Measurements from ENCODE around the gene GRM7. TPM values are rescaled to one million over a fixed set of nuclear protein-coding genes. Genes with fewer than 3 reads are reported as not detected.

The GRM7 gene
- total RNA-seq, 1 experiment from 2014 or later, result 0.28 TPM

DNA sequence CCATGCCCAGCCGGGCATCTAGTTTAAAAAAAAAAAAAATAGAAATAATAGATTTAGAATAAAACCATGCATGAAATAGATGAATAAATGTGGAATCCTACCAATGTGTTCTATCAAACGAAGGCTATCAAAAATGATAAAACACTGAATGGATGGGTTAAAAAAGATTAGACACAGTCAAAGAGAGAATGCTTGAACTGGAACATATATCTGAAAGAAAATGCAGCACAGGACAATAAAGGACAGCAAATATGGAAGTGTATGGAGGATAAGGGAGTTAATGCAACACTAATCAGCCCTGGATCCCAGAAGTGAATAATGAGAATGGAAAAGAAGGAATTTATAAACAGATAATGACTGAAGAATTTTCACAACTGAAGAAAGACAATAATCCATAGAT, 571.7 kb downstream of the GRM7 start:
- H3K4ac ChIP-seq (ENCODE audit: low read depth, low read length), result no peak overlapping the region
- no peak overlapping the region for H3K27ac Mint-ChIP-seq
- no peak overlapping the region for H2AFZ ChIP-seq (ENCODE audit: low read length)
- TF ChIP-seq, protein P1, sequence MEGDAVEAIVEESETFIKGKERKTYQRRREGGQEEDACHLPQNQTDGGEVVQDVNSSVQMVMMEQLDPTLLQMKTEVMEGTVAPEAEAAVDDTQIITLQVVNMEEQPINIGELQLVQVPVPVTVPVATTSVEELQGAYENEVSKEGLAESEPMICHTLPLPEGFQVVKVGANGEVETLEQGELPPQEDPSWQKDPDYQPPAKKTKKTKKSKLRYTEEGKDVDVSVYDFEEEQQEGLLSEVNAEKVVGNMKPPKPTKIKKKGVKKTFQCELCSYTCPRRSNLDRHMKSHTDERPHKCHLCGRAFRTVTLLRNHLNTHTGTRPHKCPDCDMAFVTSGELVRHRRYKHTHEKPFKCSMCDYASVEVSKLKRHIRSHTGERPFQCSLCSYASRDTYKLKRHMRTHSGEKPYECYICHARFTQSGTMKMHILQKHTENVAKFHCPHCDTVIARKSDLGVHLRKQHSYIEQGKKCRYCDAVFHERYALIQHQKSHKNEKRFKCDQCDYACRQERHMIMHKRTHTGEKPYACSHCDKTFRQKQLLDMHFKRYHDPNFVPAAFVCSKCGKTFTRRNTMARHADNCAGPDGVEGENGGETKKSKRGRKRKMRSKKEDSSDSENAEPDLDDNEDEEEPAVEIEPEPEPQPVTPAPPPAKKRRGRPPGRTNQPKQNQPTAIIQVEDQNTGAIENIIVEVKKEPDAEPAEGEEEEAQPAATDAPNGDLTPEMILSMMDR (conservative IDR thresholded peaks at IDR 0.05), result no peak
- H3K14ac ChIP-seq (ENCODE audit: insufficient read depth, low read length), result no peak overlapping the region
- H3K9ac ChIP-seq (ENCODE audit: extremely low read depth, insufficient read length, low read length), result no peak overlapping the region
- no peak overlapping the region for H3K27ac ChIP-seq (ENCODE audit: insufficient read length, low read depth, low read length)
- peaks cover 4 to 14% (median 9%) of the 10 kb centered on the region in 3 experiments for H3K36me3 Mint-ChIP-seq (ENCODE audit: insufficient read depth in 1 of 3, low read depth in 3 of 3)
- no peak overlapping the region for H2BK15ac ChIP-seq (ENCODE audit: low read depth, low read length)
- no peak overlapping the region for H4K5ac ChIP-seq (ENCODE audit: insufficient read length, low read depth, low read length)
- no peaks in the 10 kb centered on the region for H3K23me2 ChIP-seq (ENCODE audit: insufficient read length, low read depth, low read length, poor library complexity, severe bottlenecking)
- no peak overlapping the region for H3K4me2 ChIP-seq (ENCODE audit: insufficient read depth, insufficient read length, low read length)
- H3K4me1 ChIP-seq (ENCODE audit: insufficient read depth, low read length), result no peaks in the 10 kb centered on the region
- no peaks in the 10 kb centered on the region for H3K27me3 ChIP-seq (ENCODE audit: insufficient read depth, low read length)
- H3K18ac ChIP-seq (ENCODE audit: insufficient read length, low read depth, low read length), result no peak overlapping the region
- H3K27me3 Mint-ChIP-seq (ENCODE audit: low read depth), result no peaks in the 10 kb centered on the region
- H3K9me3 ChIP-seq (ENCODE audit: control insufficient read depth, low read depth, low read length), result peaks cover 9% of the 10 kb centered on the region
- H3K4me3 Mint-ChIP-seq, result no peak overlapping the region
- H2BK120ac ChIP-seq (ENCODE audit: low read depth, low read length, poor library complexity, severe bottlenecking), result no peak overlapping the region
- H3K79me1 ChIP-seq (ENCODE audit: insufficient read depth, low read depth, low read length, poor library complexity, severe bottlenecking), result no peaks in the 10 kb centered on the region
- no peak overlapping the region for H2BK5ac ChIP-seq (ENCODE audit: insufficient read length, low read length)
- no peaks in the 10 kb centered on the region for H4K20me1 ChIP-seq (ENCODE audit: control insufficient read depth, insufficient read depth, insufficient read length)
- H2BK20ac ChIP-seq (ENCODE audit: low read depth, low read length, poor library complexity, severe bottlenecking), result no peak overlapping the region
- no peak overlapping the region for H2AK5ac ChIP-seq (ENCODE audit: insufficient read length, low read length)
- H4K8ac ChIP-seq (replicated peaks; ENCODE audit: insufficient read length, low read depth, low read length), result no peak overlapping the region
- DNase-seq, result no peak
- no peak overlapping the region for H3T11ph ChIP-seq (ENCODE audit: low read length)
- H3K23ac ChIP-seq (ENCODE audit: insufficient read length, low read depth, low read length), result no peak overlapping the region
- H3K56ac ChIP-seq (ENCODE audit: insufficient read length, low read depth, low read length), result no peak overlapping the region
- peaks cover 11 to 13% of the 10 kb centered on the region in 2 experiments for H3K9me3 Mint-ChIP-seq
- no CpG with 5 or more reads among the region's 2 CpGs for WGBS (ENCODE audit: extremely low coverage, insufficient read length, low lambda C conversion rate)
- H2BK12ac ChIP-seq (ENCODE audit: insufficient read length, low read depth, low read length), result no peak overlapping the region
- no peaks in the 10 kb centered on the region for H3K79me2 ChIP-seq (ENCODE audit: insufficient read depth, low read length)
- no peak overlapping the region for H4K91ac ChIP-seq (ENCODE audit: insufficient read length, low read depth, low read length)
- no peaks in the 10 kb centered on the region for H3K4me1 Mint-ChIP-seq
